Superior temporal gyrus (tissue), 1 donor: Measurements from ENCODE around the gene NPFFR2.
"Not testable (repeated sequence)": the region's sequence is repeated elsewhere in the genome, so short reads cannot be mapped to it uniquely, and the experiment has no call there.

Source experiments
- DNase-seq: peaks from one replicate; pipeline ENCODE4 v3.0.0-alpha.2; 2016; ENCODE audit errors: extremely low spot score

Gene NPFFR2

GRCh38 chr4:72111863-72112262, 80.1 kb downstream of the NPFFR2 start:
- no peak for DNase-seq

GRCh38 chr4:72112514-72113156, 80.8 kb downstream of the NPFFR2 start:
- DNase-seq = no peak

- DNase-seq = no peak
Observed at GRCh38 chr4:72118017-72118416, 86.2 kb downstream of the NPFFR2 start.

GRCh38 chr4:72119946-72120345, 88.1 kb downstream of the NPFFR2 start:
- no peak for DNase-seq

- DNase-seq = no peak
Observed at GRCh38 chr4:72128741-72129140, 96.9 kb downstream of the NPFFR2 start.

GRCh38 chr4:72136429-72136828, 104.6 kb downstream of the NPFFR2 start:
- no peak for DNase-seq

GRCh38 chr4:72139997-72140396, 108.2 kb downstream of the NPFFR2 start:
- not testable (repeated sequence) for DNase-seq

GRCh38 chr4:72144241-72144640, 112.4 kb downstream of the NPFFR2 start:
- DNase-seq = peak; percentile 20

- DNase-seq = no peak
Observed at GRCh38 chr4:72152731-72153130, 120.9 kb downstream of the NPFFR2 start.

GRCh38 chr4:72153634-72154033, 121.8 kb downstream of the NPFFR2 start:
- DNase-seq = not testable (repeated sequence)

GRCh38 chr4:72169285-72169684, 137.5 kb downstream of the NPFFR2 start:
- DNase-seq = not testable (repeated sequence)

GRCh38 chr4:72169861-72170260, 138.1 kb downstream of the NPFFR2 start:
- DNase-seq = no peak

- DNase-seq = no peak
Observed at GRCh38 chr4:72171761-72172160, 140.0 kb downstream of the NPFFR2 start.

GRCh38 chr4:72179342-72179741, 147.5 kb downstream of the NPFFR2 start:
- no peak for DNase-seq

- no peak for DNase-seq
Observed at GRCh38 chr4:72186714-72187113, 154.9 kb downstream of the NPFFR2 start.

- no peak for DNase-seq
Observed at GRCh38 chr4:72194046-72194445, 162.2 kb downstream of the NPFFR2 start.

GRCh38 chr4:72194453-72194852, 162.7 kb downstream of the NPFFR2 start:
- no peak for DNase-seq
